Measurements from ENCODE around the gene CSF3R.
"Not testable (repeated sequence)": the region's sequence is repeated elsewhere in the genome, so short reads cannot be mapped to it uniquely, and the experiment has no call there.

CSF3R gene

GRCh38 chr1:36481771-36482723 is 666 bp downstream of the CSF3R start:
- peaks cover 42% of the 10 kb centered on the region for H3K27me3 Mint-ChIP-seq
- peak overlapping the region; percentile 6 for H3K4me3 Mint-ChIP-seq
- H3K27ac Mint-ChIP-seq: peak overlapping the region; percentile 4
- no peaks in the 10 kb centered on the region for H3K36me3 Mint-ChIP-seq
- H3K9me3 Mint-ChIP-seq: no peaks in the 10 kb centered on the region
- peak; percentile 23 for DNase-seq
- CTCF ChIA-PET: no interaction called here
- H3K4me1 Mint-ChIP-seq: peaks cover 13% of the 10 kb centered on the region

- DNase-seq: peak; percentile 10
- no peaks in the 10 kb centered on the region for H3K9me3 Mint-ChIP-seq
- H3K4me3 Mint-ChIP-seq: no peak overlapping the region
- peaks cover 13% of the 10 kb centered on the region for H3K4me1 Mint-ChIP-seq
- H3K27me3 Mint-ChIP-seq: peaks cover 41% of the 10 kb centered on the region
- CTCF ChIA-PET: no interaction called here
- H3K36me3 Mint-ChIP-seq: no peaks in the 10 kb centered on the region
- H3K27ac Mint-ChIP-seq: no peak overlapping the region
These were observed 1.6 kb downstream of the CSF3R start for GRCh38 chr1:36481091-36481490.

GRCh38 chr1:36480161-36480560 is 2.6 kb downstream of the CSF3R start:
- no peak overlapping the region for H3K4me3 Mint-ChIP-seq
- H3K27me3 Mint-ChIP-seq: peaks cover 35% of the 10 kb centered on the region
- H3K36me3 Mint-ChIP-seq: no peaks in the 10 kb centered on the region
- H3K4me1 Mint-ChIP-seq: peaks cover 13% of the 10 kb centered on the region
- no peaks in the 10 kb centered on the region for H3K9me3 Mint-ChIP-seq
- DNase-seq: peak; percentile 14
- CTCF ChIA-PET: no interaction called here
- no peak overlapping the region for H3K27ac Mint-ChIP-seq

GRCh38 chr1:36479505-36480051 is 3.1 kb downstream of the CSF3R start:
- DNase-seq: peak; percentile 17
- Mint-ChIP-seq H3K36me3 (no peaks in the 10 kb centered on the region), H3K27ac (no peak overlapping the region), H3K4me1 (peaks cover 15% of the 10 kb centered on the region), H3K9me3 (no peaks in the 10 kb centered on the region), H3K27me3 (peaks cover 33% of the 10 kb centered on the region), H3K4me3 (no peak overlapping the region)
- CTCF ChIA-PET: interaction anchor here (0.8 to 1.4 kb wide), 2 partner anchors 36 to 172 kb away, joined by 3 to 6 read pairs; no protein-coding TSS in a partner anchor

- H3K36me3 Mint-ChIP-seq, H3K9me3 Mint-ChIP-seq, H3K4me3 Mint-ChIP-seq, CTCF ChIA-PET, DNase-seq, H3K27ac Mint-ChIP-seq: not testable (repeated sequence)
- Mint-ChIP-seq H3K4me1 (peaks cover 18% of the 10 kb centered on the region), H3K27me3 (peaks cover 28% of the 10 kb centered on the region)
These were observed 5.1 kb downstream of the CSF3R start for GRCh38 chr1:36477615-36478014.

- CTCF ChIA-PET: interaction anchor here (1.3 kb wide), 1 partner anchor 32 kb away, joined by 3 read pairs; no protein-coding TSS in a partner anchor
- Mint-ChIP-seq H3K9me3 (no peaks in the 10 kb centered on the region), H3K4me1 (peaks cover 14% of the 10 kb centered on the region), H3K36me3 (no peaks in the 10 kb centered on the region), H3K27ac (no peak overlapping the region), H3K4me3 (no peak overlapping the region), H3K27me3 (peaks cover 23% of the 10 kb centered on the region)
- DNase-seq: no peak
These were observed 5.8 kb downstream of the CSF3R start for GRCh38 chr1:36476945-36477344.

GRCh38 chr1:36475910-36476604 is 6.7 kb downstream of the CSF3R start:
- Mint-ChIP-seq H3K36me3 (no peaks in the 10 kb centered on the region), H3K9me3 (no peaks in the 10 kb centered on the region), H3K4me3 (no peak overlapping the region), H3K27ac (no peak overlapping the region), H3K4me1 (peaks cover 11% of the 10 kb centered on the region), H3K27me3 (peaks cover 19% of the 10 kb centered on the region)
- no peak for DNase-seq
- CTCF ChIA-PET: interaction anchor here (0.6 to 1.3 kb wide), 2 partner anchors 31 to 77 kb away, joined by 3 read pairs; no protein-coding TSS in a partner anchor

GRCh38 chr1:36475341-36475740 is 7.4 kb downstream of the CSF3R start:
- H3K27me3 Mint-ChIP-seq: peaks cover 13% of the 10 kb centered on the region
- H3K27ac Mint-ChIP-seq: no peak overlapping the region
- H3K36me3 Mint-ChIP-seq: no peaks in the 10 kb centered on the region
- H3K4me1 Mint-ChIP-seq: peaks cover 11% of the 10 kb centered on the region
- CTCF ChIA-PET: interaction anchor here (1.3 kb wide), 1 partner anchor 30 kb away, joined by 3 read pairs; no protein-coding TSS in a partner anchor
- no peaks in the 10 kb centered on the region for H3K9me3 Mint-ChIP-seq
- no peak overlapping the region for H3K4me3 Mint-ChIP-seq
- DNase-seq: no peak

- DNase-seq: no peak
- Mint-ChIP-seq H3K27me3 (no peaks in the 10 kb centered on the region), H3K27ac (no peak overlapping the region), H3K9me3 (no peaks in the 10 kb centered on the region), H3K36me3 (no peaks in the 10 kb centered on the region), H3K4me3 (no peak overlapping the region), H3K4me1 (peaks cover 6% of the 10 kb centered on the region)
- CTCF ChIA-PET: no interaction called here
These were observed 10.1 kb downstream of the CSF3R start for GRCh38 chr1:36472656-36473055.

- Mint-ChIP-seq H3K27ac (no peak overlapping the region), H3K36me3 (no peaks in the 10 kb centered on the region), H3K9me3 (no peaks in the 10 kb centered on the region), H3K4me3 (no peak overlapping the region), H3K4me1 (peaks cover 6% of the 10 kb centered on the region), H3K27me3 (peaks cover 4% of the 10 kb centered on the region)
- no peak for DNase-seq
- CTCF ChIA-PET: no interaction called here
These were observed 10.7 kb downstream of the CSF3R start for GRCh38 chr1:36471830-36472641.

GRCh38 chr1:36469163-36469562 is 13.6 kb downstream of the CSF3R start:
- H3K27ac Mint-ChIP-seq: no peak overlapping the region
- peaks cover 7% of the 10 kb centered on the region for H3K36me3 Mint-ChIP-seq
- H3K4me1 Mint-ChIP-seq: peaks cover 24% of the 10 kb centered on the region
- H3K9me3 Mint-ChIP-seq: no peaks in the 10 kb centered on the region
- no peak for DNase-seq
- peaks cover 4% of the 10 kb centered on the region for H3K27me3 Mint-ChIP-seq
- H3K4me3 Mint-ChIP-seq: no peak overlapping the region
- CTCF ChIA-PET: interaction anchor here (1.2 kb wide), 1 partner anchor 47 kb away, joined by 4 read pairs; no protein-coding TSS in a partner anchor

GRCh38 chr1:36467700-36468455 is 14.8 kb downstream of the CSF3R start:
- CTCF ChIA-PET: interaction anchor here (1.3 kb wide), 1 partner anchor 21 kb away, joined by 3 read pairs; no protein-coding TSS in a partner anchor
- Mint-ChIP-seq H3K27ac (no peak overlapping the region), H3K4me3 (no peak overlapping the region)

GRCh38 chr1:36467027-36467410 is 15.7 kb downstream of the CSF3R start:
- Mint-ChIP-seq H3K36me3 (peaks cover 21% of the 10 kb centered on the region), H3K27ac (no peak overlapping the region), H3K27me3 (peaks cover 4% of the 10 kb centered on the region), H3K9me3 (no peaks in the 10 kb centered on the region), H3K4me1 (peaks cover 36% of the 10 kb centered on the region), H3K4me3 (no peak overlapping the region)
- DNase-seq: no peak
- CTCF ChIA-PET: interaction anchor here (1.3 kb wide), 1 partner anchor 20 kb away, joined by 3 read pairs; no protein-coding TSS in a partner anchor

More at GRCh38 chr1:36467700-36468455, 14.8 kb downstream of the CSF3R start:
- peaks cover 15% of the 10 kb centered on the region for H3K36me3 Mint-ChIP-seq
- H3K9me3 Mint-ChIP-seq: no peaks in the 10 kb centered on the region
- peaks cover 29% of the 10 kb centered on the region for H3K4me1 Mint-ChIP-seq
- H3K27me3 Mint-ChIP-seq: peaks cover 4% of the 10 kb centered on the region
- DNase-seq: no peak

All from activated naive CD4-positive, alpha-beta T cell treated with anti-CD3 and anti-CD28 coated beads, Interleukin-2, amount 10 ng/mL, durations not matched to agents 7 days and 5 days (primary cell).